Naive thymus-derived CD4-positive, alpha-beta T cell (primary cell): ENCODE data around the gene TRMT5. TPM values are rescaled to one million over a fixed set of nuclear protein-coding genes. Genes with fewer than 3 reads are reported as not detected.

Experiments used
- ATAC-seq: fragments of 150-1000 bp; cut with Tn5 transposase; 2 replicates; pipeline ENCODE4 v1.10.0; 2021; ENCODE audit warnings: mild to moderate bottlenecking, moderate library complexity
- CTCF ChIA-PET: fragments of 350-600 bp; sonication (Branson Sonifier 250); formaldehyde crosslinking; loops from one replicate; lab custom pipeline; 2021; ENCODE audit warnings: antibody characterized with exemption; lab: Charles Lee
- POLR2A ChIA-PET: fragments of 350-600 bp; sonication (Branson Sonifier 250); formaldehyde crosslinking; loops from one replicate; lab custom pipeline; 2021; ENCODE audit warnings: antibody characterized with exemption, inconsistent platforms; lab: Charles Lee
- DNase-seq, 9 donors: peaks; one replicate each; pipeline versions ENCODE4 v3.0.0 to v3.0.0-alpha.2; 2020 to 2022; ENCODE audit warnings: mixed read lengths in 1 of 9
- H3K27ac ChIP-seq: one replicate; pipeline ENCODE4 v1.7.0; 2013; ENCODE audit warnings: mild to moderate bottlenecking, low read depth, low read length, moderate library complexity
- H3K27me3 ChIP-seq, 2 donors: one replicate each; pipeline ENCODE4 v1.7.0; 2013; ENCODE audit warnings: low read length in 2 of 2, mild to moderate bottlenecking in 2 of 2, moderate library complexity in 2 of 2; ENCODE audit not compliant: control insufficient read depth in 2 of 2, insufficient read depth in 2 of 2
- H3K36me3 ChIP-seq, 3 experiments: 1 replicate in 2 of 3; 2 replicates in 1 of 3; pipeline ENCODE4 v1.7.0; 2013; ENCODE audit warnings: low read length in 3 of 3, mild to moderate bottlenecking in 3 of 3, moderate library complexity in 1 of 3; ENCODE audit not compliant: insufficient read depth in 3 of 3, control insufficient read depth in 2 of 3
- H3K4me1 ChIP-seq, 2 donors: one replicate each; pipeline ENCODE4 v1.7.0; 2013; ENCODE audit warnings: low read length in 2 of 2, mild to moderate bottlenecking in 2 of 2, moderate library complexity in 1 of 2; ENCODE audit not compliant: control insufficient read depth in 2 of 2, insufficient read depth in 2 of 2
- H3K4me3 ChIP-seq: 2 replicates; pipeline ENCODE4 v1.7.0; 2013; ENCODE audit warnings: mild to moderate bottlenecking, low read length
- H3K9me3 ChIP-seq, 3 experiments: 1 replicate in 2 of 3; 2 replicates in 1 of 3; pipeline ENCODE4 v1.7.0; 2013; ENCODE audit warnings: low read length in 3 of 3; ENCODE audit not compliant: control insufficient read depth in 2 of 3
- H3K27ac Mint-ChIP-seq, 9 donors: one replicate each; pipeline ENCODE4 v1.8.0; 2020 to 2022; ENCODE audit warnings: mixed read lengths in 9 of 9, mild to moderate bottlenecking in 8 of 9, moderate library complexity in 5 of 9, inconsistent platforms in 2 of 9
- H3K27me3 Mint-ChIP-seq, 5 donors: one replicate each; pipeline ENCODE4 v1.8.0; 2021 to 2022; ENCODE audit warnings: mixed read lengths in 5 of 5, mild to moderate bottlenecking in 1 of 5
- H3K36me3 Mint-ChIP-seq, 5 donors: one replicate each; pipeline ENCODE4 v1.8.0; 2020 to 2022; ENCODE audit warnings: mixed read lengths in 5 of 5, mild to moderate bottlenecking in 3 of 5, inconsistent platforms in 1 of 5
- H3K4me1 Mint-ChIP-seq, 7 donors: one replicate each; pipeline ENCODE4 v1.8.0; 2020 to 2022; ENCODE audit warnings: mixed read lengths in 7 of 7, mild to moderate bottlenecking in 3 of 7, inconsistent platforms in 1 of 7
- H3K4me3 Mint-ChIP-seq, 10 donors: one replicate each; pipeline ENCODE4 v1.8.0; 2020 to 2022; ENCODE audit warnings: mild to moderate bottlenecking in 10 of 10, mixed read lengths in 10 of 10, moderate library complexity in 6 of 10, inconsistent platforms in 2 of 10
- H3K9me3 Mint-ChIP-seq, 11 donors: one replicate each; pipeline ENCODE4 v1.8.0; 2020 to 2022; ENCODE audit warnings: mixed read lengths in 11 of 11, mild to moderate bottlenecking in 4 of 11, inconsistent platforms in 1 of 11, moderate library complexity in 1 of 11
- intact Hi-C, 2 donors: fragments of 100-400 bp; cut with micrococcal nuclease; formaldehyde crosslinking; loops; one replicate each; pipeline ENCODE4 v1.15.1; 2023
- polyA plus RNA-seq, 2 donors: library from polyadenylated mRNA; unstranded; fragments of 300-500 nt; fragmentation: Illumina TruSeq; gene quantifications; one replicate each; pipeline ENCODE4 v1.2.3, GENCODE V29; 2021
- total RNA-seq, 6 experiments: library from RNA in 5 of 6; stranded (reverse) in 5 of 6; gene quantifications; 1 replicate in 5 of 6; 2 replicates in 1 of 6; pipeline ENCODE4 v1.2.3 and lab custom pipeline; 2021 to 2026

TRMT5 gene
- 10 to 100 TPM in 1 of 5 experiments, 1 to 10 TPM in 4; 1.9 to 10.6 (median 6.5) TPM for total RNA-seq
- 1 to 10 TPM; 4.6 to 4.7 TPM for polyA plus RNA-seq
- 5.9 reads per million, percentile 27 among the genes with 10 or more reads in this experiment for total RNA-seq (lab: John Stamatoyannopoulos, UW)

- Histone ChIP-seq H3K27ac (peak within 1 kb of the TSS; percentile 88), H3K27me3 (no peaks in the 10 kb centered on the region), H3K4me3 (peak within 1 kb of the TSS; percentile 94), H3K4me1 (peaks cover 11 to 14% of the 10 kb centered on the region in 2 donors), H3K36me3 (peaks cover 0 to 12% (median 4%) of the 10 kb centered on the region in 3 experiments), H3K9me3 (no peaks in the 10 kb centered on the region)
- Mint-ChIP-seq H3K27ac (no peak within 1 kb of the TSS), H3K4me3 (no peak within 1 kb of the TSS), H3K9me3 (no peaks in the 10 kb centered on the region), H3K27me3 (no peaks in the 10 kb centered on the region), H3K4me1 (peaks cover 12 to 39% (median 26%) of the 10 kb centered on the region in 7 donors), H3K36me3 (peaks cover 5 to 18% (median 11%) of the 10 kb centered on the region in 5 donors)
- ChIA-PET CTCF (no interaction called here), POLR2A (interaction anchor here (0.8 to 2.2 kb wide), 4 partner anchors 299 to 781 kb away, joined by 3 to 10 read pairs (median 4); partner anchors contain the start of genes PPM1A and SNAPC1)
- intact Hi-C loops = loop anchor here (1.0 to 10.0 kb wide), 15 partner anchors 44 to 1793 kb away; partner anchors contain the start of genes DAAM1 (in 2 of the 2), MNAT1 (in 2 of the 2), PCNX4 (in 2 of the 2) and PPM1A (in 2 of the 2)
- ATAC-seq (peak; percentile 91), DNase-seq (peak; percentile 84 to 95 (median 93))
These were observed at the start of gene TRMT5, which contains the start of gene SLC38A6 for GRCh38 chr14:60980811-60981632. Gene TRMT5 (minus strand): TSS chr14:60981079. CDS start chr14:60980973, 106 bp downstream. Gene SLC38A6 (plus strand): TSS chr14:60981245. CDS start chr14:60981278, 33 bp downstream.

GRCh38 chr14:61026526-61026925, 45.6 kb upstream of the TRMT5 start:
- H3K4me3 Mint-ChIP-seq = no peak overlapping the region
- no peak overlapping the region for H3K27ac Mint-ChIP-seq
- ATAC-seq (no peak), DNase-seq (no peak)
- no peaks in the 10 kb centered on the region for H3K27me3 Mint-ChIP-seq
- Histone ChIP-seq H3K4me3 (no peak overlapping the region), H3K27ac (no peak overlapping the region), H3K36me3 (no peaks in the 10 kb centered on the region), H3K27me3 (no peaks in the 10 kb centered on the region), H3K9me3 (no peaks in the 10 kb centered on the region), H3K4me1 (no peaks in the 10 kb centered on the region)
- ChIA-PET CTCF (interaction anchor here (1.5 to 4.6 kb wide), 2 partner anchors 402 to 405 kb away, joined by 3 to 21 read pairs; no protein-coding TSS in a partner anchor), POLR2A (no interaction called here)
- intact Hi-C loops = loop anchor here (5.0 to 10.0 kb wide), 3 partner anchors 304 to 832 kb away; partner anchors contain the start of gene SIX4 (in 1 of the 2)
- no peaks in the 10 kb centered on the region for H3K4me1 Mint-ChIP-seq
- H3K9me3 Mint-ChIP-seq = no peaks in the 10 kb centered on the region
- peaks cover 0 to 8% (median 4%) of the 10 kb centered on the region in 5 donors for H3K36me3 Mint-ChIP-seq

- no peaks in the 10 kb centered on the region for H3K27me3 Mint-ChIP-seq
- H3K27ac ChIP-seq = no peak overlapping the region
- no peaks in the 10 kb centered on the region for H3K9me3 Mint-ChIP-seq
- DNase-seq (peak in 7 of 9 donors; percentile 29 to 55 (median 43)), ATAC-seq (peak; percentile 63)
- POLR2A ChIA-PET = no interaction called here
- CTCF ChIA-PET = interaction anchor here (0.7 to 4.6 kb wide), 4 partner anchors 401 to 1158 kb away, joined by 3 to 21 read pairs (median 3); no protein-coding TSS in a partner anchor
- no peak overlapping the region for H3K27ac Mint-ChIP-seq
- no peak overlapping the region for H3K4me3 ChIP-seq
- no peaks in the 10 kb centered on the region for H3K36me3 ChIP-seq
- no peaks in the 10 kb centered on the region for H3K27me3 ChIP-seq
- no peaks in the 10 kb centered on the region for H3K9me3 ChIP-seq
- no peaks in the 10 kb centered on the region for H3K4me1 Mint-ChIP-seq
- H3K36me3 Mint-ChIP-seq = peaks cover 0 to 4% (median 1%) of the 10 kb centered on the region in 5 donors
- H3K4me3 Mint-ChIP-seq = no peak overlapping the region
- no peaks in the 10 kb centered on the region for H3K4me1 ChIP-seq
- intact Hi-C loops = loop anchor here (1.0 to 10.0 kb wide), 7 partner anchors 45 to 831 kb away; partner anchors contain the start of genes SIX4 (in 1 of the 2), SLC38A6 (in 1 of the 2) and TRMT5 (in 1 of the 2)
These were observed 44.7 kb upstream of the TRMT5 start for GRCh38 chr14:61025251-61026223.

GRCh38 chr14:61019537-61019936, 38.7 kb upstream of the TRMT5 start:
- DNase-seq (no peak), ATAC-seq (no peak)
- ChIA-PET CTCF (interaction anchor here (0.5 to 1.4 kb wide), 2 partner anchors 11 to 250 kb away, joined by 3 read pairs; no protein-coding TSS in a partner anchor), POLR2A (no interaction called here)
- Histone ChIP-seq H3K27me3 (no peaks in the 10 kb centered on the region), H3K4me1 (no peaks in the 10 kb centered on the region), H3K4me3 (no peak overlapping the region), H3K9me3 (no peaks in the 10 kb centered on the region), H3K36me3 (no peaks in the 10 kb centered on the region), H3K27ac (no peak overlapping the region)
- intact Hi-C loops = no loop called here
- H3K27me3 Mint-ChIP-seq = no peaks in the 10 kb centered on the region
- H3K4me3 Mint-ChIP-seq = no peak overlapping the region
- no peaks in the 10 kb centered on the region for H3K9me3 Mint-ChIP-seq
- no peaks in the 10 kb centered on the region for H3K4me1 Mint-ChIP-seq
- peaks cover 0 to 14% (median 3%) of the 10 kb centered on the region in 5 donors for H3K36me3 Mint-ChIP-seq
- H3K27ac Mint-ChIP-seq = peak overlapping the region in 1 of 9 donors; percentile 51

GRCh38 chr14:61003571-61003970, 22.7 kb upstream of the TRMT5 start:
- H3K36me3 Mint-ChIP-seq = peaks cover 4 to 48% (median 29%) of the 10 kb centered on the region in 5 donors
- no peak overlapping the region for H3K4me3 Mint-ChIP-seq
- Histone ChIP-seq H3K36me3 (no peaks in the 10 kb centered on the region), H3K4me3 (no peak overlapping the region), H3K9me3 (no peaks in the 10 kb centered on the region), H3K4me1 (no peaks in the 10 kb centered on the region), H3K27me3 (no peaks in the 10 kb centered on the region), H3K27ac (no peak overlapping the region)
- DNase-seq (no peak), ATAC-seq (no peak)
- no peaks in the 10 kb centered on the region for H3K4me1 Mint-ChIP-seq
- POLR2A ChIA-PET = no interaction called here
- intact Hi-C loops = no loop called here
- no peak overlapping the region for H3K27ac Mint-ChIP-seq
- no peaks in the 10 kb centered on the region for H3K27me3 Mint-ChIP-seq
- H3K9me3 Mint-ChIP-seq = peaks cover 0 to 9% (median 3%) of the 10 kb centered on the region in 11 donors
- CTCF ChIA-PET = no interaction called here
